ENCODE measurements around the gene TRAK2. TPM values are rescaled to one million over a fixed set of nuclear protein-coding genes. Genes with fewer than 3 reads are reported as not detected.

The TRAK2 gene
- total and polyA plus RNA-seq, 2 of the 13 experiments (the other 11 are each of a cell fraction or from before 2014, with no cell fraction given) = 7.7 to 21.0 TPM

GRCh38 chr2:201406077-201406662 lies 45.1 kb downstream of the TRAK2 start (continued):
- TF ChIP-seq, protein P1, sequence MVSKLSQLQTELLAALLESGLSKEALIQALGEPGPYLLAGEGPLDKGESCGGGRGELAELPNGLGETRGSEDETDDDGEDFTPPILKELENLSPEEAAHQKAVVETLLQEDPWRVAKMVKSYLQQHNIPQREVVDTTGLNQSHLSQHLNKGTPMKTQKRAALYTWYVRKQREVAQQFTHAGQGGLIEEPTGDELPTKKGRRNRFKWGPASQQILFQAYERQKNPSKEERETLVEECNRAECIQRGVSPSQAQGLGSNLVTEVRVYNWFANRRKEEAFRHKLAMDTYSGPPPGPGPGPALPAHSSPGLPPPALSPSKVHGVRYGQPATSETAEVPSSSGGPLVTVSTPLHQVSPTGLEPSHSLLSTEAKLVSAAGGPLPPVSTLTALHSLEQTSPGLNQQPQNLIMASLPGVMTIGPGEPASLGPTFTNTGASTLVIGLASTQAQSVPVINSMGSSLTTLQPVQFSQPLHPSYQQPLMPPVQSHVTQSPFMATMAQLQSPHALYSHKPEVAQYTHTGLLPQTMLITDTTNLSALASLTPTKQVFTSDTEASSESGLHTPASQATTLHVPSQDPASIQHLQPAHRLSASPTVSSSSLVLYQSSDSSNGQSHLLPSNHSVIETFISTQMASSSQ (IDR thresholded peaks at IDR 0.05; ENCODE audit: low read depth) = peak; percentile 57; the same call in 1 of the 2 replicates
- TF ChIP-seq, protein P1 (CRISPR knock-in tag; IDR thresholded peaks at IDR 0.05; ENCODE audit: borderline replicate concordance) = no peak; the same call in 1 of the 2 replicates
- no peak for TF ChIP-seq SOX6 (IDR thresholded peaks at IDR 0.05)
- TF ChIP-seq SOX6 (CRISPR knock-in tag; IDR thresholded peaks at IDR 0.05) = peak; percentile 57; the same call in 1 of the 2 replicates
- no peak for TF ChIP-seq ZNF44 (CRISPR knock-in tag; IDR thresholded peaks at IDR 0.05)
- TF ChIP-seq KMT2B (CRISPR knock-in tag; IDR thresholded peaks at IDR 0.05) = peak; percentile 18; the same call in 1 of the 2 replicates
- no peak for TF ChIP-seq PTBP1 (IDR thresholded peaks at IDR 0.05; ENCODE audit: low read depth, low read length, poor library complexity, severe bottlenecking)
- no peak for TF ChIP-seq RELA (CRISPR knock-in tag; IDR thresholded peaks at IDR 0.05)
- TF ChIP-seq ETV5 (CRISPR knock-in tag; IDR thresholded peaks at IDR 0.05; ENCODE audit: borderline replicate concordance) = no peak
- TF ChIP-seq ZNF776 (CRISPR knock-in tag; IDR thresholded peaks at IDR 0.05) = no peak
- TF ChIP-seq ZBTB38 (CRISPR knock-in tag; IDR thresholded peaks at IDR 0.05) = no peak
- TF ChIP-seq, protein P2, sequence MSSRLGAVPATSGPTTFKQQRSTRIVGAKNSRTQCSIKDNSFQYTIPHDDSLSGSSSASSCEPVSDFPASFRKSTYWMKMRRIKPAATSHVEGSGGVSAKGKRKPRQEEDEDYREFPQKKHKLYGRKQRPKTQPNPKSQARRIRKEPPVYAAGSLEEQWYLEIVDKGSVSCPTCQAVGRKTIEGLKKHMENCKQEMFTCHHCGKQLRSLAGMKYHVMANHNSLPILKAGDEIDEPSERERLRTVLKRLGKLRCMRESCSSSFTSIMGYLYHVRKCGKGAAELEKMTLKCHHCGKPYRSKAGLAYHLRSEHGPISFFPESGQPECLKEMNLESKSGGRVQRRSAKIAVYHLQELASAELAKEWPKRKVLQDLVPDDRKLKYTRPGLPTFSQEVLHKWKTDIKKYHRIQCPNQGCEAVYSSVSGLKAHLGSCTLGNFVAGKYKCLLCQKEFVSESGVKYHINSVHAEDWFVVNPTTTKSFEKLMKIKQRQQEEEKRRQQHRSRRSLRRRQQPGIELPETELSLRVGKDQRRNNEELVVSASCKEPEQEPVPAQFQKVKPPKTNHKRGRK (CRISPR knock-in tag; IDR thresholded peaks at IDR 0.05) = no peak
- TF ChIP-seq ZNF101 (CRISPR knock-in tag; IDR thresholded peaks at IDR 0.05; ENCODE audit: borderline replicate concordance, low read depth) = no peak
- peak; percentile 61; the same call in 1 of the 2 replicates for TF ChIP-seq FOXJ3 (CRISPR knock-in tag; IDR thresholded peaks at IDR 0.05; ENCODE audit: borderline replicate concordance)
- no peak for TF ChIP-seq ATF3 (CRISPR knock-in tag; IDR thresholded peaks at IDR 0.05)
- TF ChIP-seq ZNF234 (CRISPR knock-in tag; conservative IDR thresholded peaks at IDR 0.05) = no peak
- TF ChIP-seq BCL6 (CRISPR knock-in tag; IDR thresholded peaks at IDR 0.05) = peak; percentile 63
- no peak for TF ChIP-seq ZFP90 (CRISPR knock-in tag; IDR thresholded peaks at IDR 0.05; ENCODE audit: borderline replicate concordance)
- TF ChIP-seq TOPORS (CRISPR knock-in tag; IDR thresholded peaks at IDR 0.05) = no peak
- TF ChIP-seq, protein P3, sequence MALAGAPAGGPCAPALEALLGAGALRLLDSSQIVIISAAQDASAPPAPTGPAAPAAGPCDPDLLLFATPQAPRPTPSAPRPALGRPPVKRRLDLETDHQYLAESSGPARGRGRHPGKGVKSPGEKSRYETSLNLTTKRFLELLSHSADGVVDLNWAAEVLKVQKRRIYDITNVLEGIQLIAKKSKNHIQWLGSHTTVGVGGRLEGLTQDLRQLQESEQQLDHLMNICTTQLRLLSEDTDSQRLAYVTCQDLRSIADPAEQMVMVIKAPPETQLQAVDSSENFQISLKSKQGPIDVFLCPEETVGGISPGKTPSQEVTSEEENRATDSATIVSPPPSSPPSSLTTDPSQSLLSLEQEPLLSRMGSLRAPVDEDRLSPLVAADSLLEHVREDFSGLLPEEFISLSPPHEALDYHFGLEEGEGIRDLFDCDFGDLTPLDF (CRISPR knock-in tag; IDR thresholded peaks at IDR 0.05) = 0 out of 2 replicates have a peak, but pooled peaks have one; percentile 53
- no peak for TF ChIP-seq SRF (IDR thresholded peaks at IDR 0.05; ENCODE audit: low read depth, low read length)
- no peak for TF ChIP-seq NKX3-1 (CRISPR knock-in tag; IDR thresholded peaks at IDR 0.05)
- no peak for TF ChIP-seq ZNF550 (CRISPR knock-in tag; IDR thresholded peaks at IDR 0.05; ENCODE audit: borderline replicate concordance)
- 0 out of 2 replicates have a peak, but pooled peaks have one; percentile 18 for TF ChIP-seq ZNF644 (CRISPR knock-in tag; IDR thresholded peaks at IDR 0.05; ENCODE audit: low read depth)
- no peak for TF ChIP-seq POLR2G (IDR thresholded peaks at IDR 0.05; ENCODE audit: low read depth, low read length)

Data from HepG2 (cell line).